Spleen (tissue), 7 donors: Measurements from ENCODE around the gene FAM219A.

Source experiments
- POLR2A ChIP-seq, 3 donors: fragments of 450-650 bp; IDR thresholded peaks; one replicate each; pipeline ENCODE4 v1.5.1; 2017; ENCODE audit warnings: antibody characterized with exemption in 3 of 3, mild to moderate bottlenecking in 1 of 3
- TF ChIP-seq, protein P1 (sequence below), 11 experiments: fragments of 200-600 bp in 7 of 11; fragments of 450-650 bp in 4 of 11; sonication (generic) in 4 of 11; IDR thresholded peaks in 8 of 11; conservative IDR thresholded peaks in 3 of 11; 1 replicate in 7 of 11; 2 replicates in 4 of 11; pipeline versions ENCODE4 v1.4.0 to v1.8.0; 2016 to 2021; ENCODE audit warnings: antibody characterized with exemption in 11 of 11, inconsistent platforms in 4 of 11, mild to moderate bottlenecking in 1 of 11
- donor health status: DM: no; HTN: no; CAD: no; lungs with moderate emphysema.
- donor health status: DM: no; HTN: no; CAD: no.
- donor health status: DM: no; HTN: no; CAD: no.

DNA sequence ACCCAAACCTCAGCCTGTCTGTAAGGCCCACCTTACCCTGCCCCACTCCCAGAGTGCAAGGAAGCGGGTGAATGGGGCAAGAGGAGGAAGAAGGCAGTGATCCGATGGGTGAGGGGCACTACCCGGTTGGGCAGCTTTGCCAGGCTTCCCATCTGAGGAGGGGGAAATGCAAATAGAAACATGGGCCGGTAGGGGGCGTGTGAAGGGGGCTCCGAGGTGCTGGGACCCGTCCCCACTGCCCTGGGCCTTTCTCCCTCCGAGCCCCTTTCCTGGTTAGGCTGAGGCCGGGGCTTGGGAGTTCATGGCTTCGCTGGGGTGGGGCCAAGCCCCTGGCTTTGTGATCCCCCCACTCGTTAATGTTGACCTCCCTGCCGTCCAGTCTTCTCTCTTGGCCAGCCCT lies 58.1 kb downstream of the FAM219A start:
- TF ChIP-seq, protein P1, sequence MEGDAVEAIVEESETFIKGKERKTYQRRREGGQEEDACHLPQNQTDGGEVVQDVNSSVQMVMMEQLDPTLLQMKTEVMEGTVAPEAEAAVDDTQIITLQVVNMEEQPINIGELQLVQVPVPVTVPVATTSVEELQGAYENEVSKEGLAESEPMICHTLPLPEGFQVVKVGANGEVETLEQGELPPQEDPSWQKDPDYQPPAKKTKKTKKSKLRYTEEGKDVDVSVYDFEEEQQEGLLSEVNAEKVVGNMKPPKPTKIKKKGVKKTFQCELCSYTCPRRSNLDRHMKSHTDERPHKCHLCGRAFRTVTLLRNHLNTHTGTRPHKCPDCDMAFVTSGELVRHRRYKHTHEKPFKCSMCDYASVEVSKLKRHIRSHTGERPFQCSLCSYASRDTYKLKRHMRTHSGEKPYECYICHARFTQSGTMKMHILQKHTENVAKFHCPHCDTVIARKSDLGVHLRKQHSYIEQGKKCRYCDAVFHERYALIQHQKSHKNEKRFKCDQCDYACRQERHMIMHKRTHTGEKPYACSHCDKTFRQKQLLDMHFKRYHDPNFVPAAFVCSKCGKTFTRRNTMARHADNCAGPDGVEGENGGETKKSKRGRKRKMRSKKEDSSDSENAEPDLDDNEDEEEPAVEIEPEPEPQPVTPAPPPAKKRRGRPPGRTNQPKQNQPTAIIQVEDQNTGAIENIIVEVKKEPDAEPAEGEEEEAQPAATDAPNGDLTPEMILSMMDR (IDR thresholded peaks at IDR 0.05 in 8 of 11, conservative IDR thresholded peaks at IDR 0.05 in 3 of 11), result no peak
- TF ChIP-seq POLR2A (IDR thresholded peaks at IDR 0.05), result no peak
